Measurements from ENCODE around the gene UBE2D2.

DNA sequence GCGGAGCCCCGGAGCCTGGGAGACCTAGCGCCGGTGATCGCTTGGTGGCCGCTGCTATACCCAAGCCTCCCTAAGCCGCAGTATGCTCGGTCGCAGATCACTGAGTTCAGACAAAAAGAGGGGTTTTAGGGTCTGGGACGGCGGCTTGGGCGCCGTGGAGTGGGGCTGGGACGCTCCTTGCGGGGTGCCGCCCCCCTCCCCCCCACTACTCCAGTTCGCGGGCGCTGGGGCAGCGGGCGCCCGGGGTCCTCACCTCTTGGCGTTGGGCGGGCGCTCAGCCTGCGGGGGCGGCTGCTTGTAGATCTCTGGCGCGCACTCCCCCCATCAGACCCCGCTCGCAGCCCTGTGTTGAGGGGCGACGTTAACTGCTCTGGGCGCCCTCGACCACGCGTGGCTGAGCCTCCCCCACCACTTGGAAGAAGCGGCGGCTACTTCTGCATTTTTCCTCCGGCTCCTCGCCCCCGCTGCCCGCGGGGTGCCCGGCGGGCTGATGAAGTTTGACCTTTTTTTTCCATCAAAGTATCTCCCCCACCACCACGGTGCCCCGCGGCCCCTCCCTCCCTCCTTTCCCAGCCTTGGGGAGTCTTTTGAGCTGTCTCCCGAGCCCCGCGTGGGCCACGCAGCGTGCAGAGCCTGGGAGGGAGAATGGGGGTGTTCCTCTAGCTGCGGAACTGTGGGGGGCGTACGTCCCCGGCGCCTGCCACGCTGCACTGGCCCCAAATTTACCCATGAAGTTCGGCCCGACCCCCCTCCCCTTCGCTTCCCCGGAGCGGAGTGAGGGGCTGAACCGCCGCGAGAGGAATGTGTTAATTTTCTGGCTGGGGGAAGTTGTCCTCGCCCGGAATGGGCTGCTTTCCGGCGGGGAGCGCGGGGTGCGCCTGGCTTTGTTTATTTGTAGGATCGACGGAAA, 88.2 kb downstream of the UBE2D2 start:
- TF ChIP-seq POLR2A (IDR thresholded peaks at IDR 0.05; ENCODE audit: low read depth, low read length) = no peak
- TF ChIP-seq POLR2AphosphoS5 (IDR thresholded peaks at IDR 0.05; ENCODE audit: low read depth, low read length) = no peak
- no peak for TF ChIP-seq TAF1 (IDR thresholded peaks at IDR 0.05; ENCODE audit: low read depth, low read length)
- TF ChIP-seq POU2F2 (IDR thresholded peaks at IDR 0.05; ENCODE audit: low read depth, low read length) = no peak
- no peak for TF ChIP-seq PAX5 (IDR thresholded peaks at IDR 0.05; ENCODE audit: insufficient read depth, low read length, severe bottlenecking)

All from GM12891 (cell line).